ENCODE results near the gene MUSTN1. TPM values are rescaled to one million over a fixed set of nuclear protein-coding genes. Genes with fewer than 3 reads are reported as not detected.
A peak's percentile ranks its signal among the peaks of the same experiment; 100 is the strongest.

Gene MUSTN1
- total RNA-seq, 6 donors from 2014 or later: 1.2 to 62.9 (median 6.5) TPM

DNA sequence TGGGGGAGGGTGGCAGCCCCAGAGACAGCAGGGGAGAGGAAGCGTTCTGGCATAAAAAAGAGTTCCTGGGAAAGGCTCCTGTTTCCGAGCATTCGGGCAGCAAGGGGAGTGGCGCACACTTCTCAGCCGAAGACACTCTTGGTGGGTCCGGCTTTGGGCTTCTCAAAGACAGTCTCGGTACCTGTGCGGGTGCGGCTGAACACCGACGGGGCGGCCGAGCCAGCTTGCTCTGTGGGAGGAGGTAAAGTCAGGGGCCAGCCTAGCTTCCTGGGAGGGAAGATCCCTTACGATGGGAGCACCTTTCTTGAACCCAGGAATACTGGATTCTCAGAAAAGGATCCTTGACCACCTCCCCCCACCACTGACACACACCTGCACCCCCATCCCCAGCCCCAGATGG, 1.6 kb downstream of the MUSTN1 start:
- no peak for ATAC-seq (ENCODE audit: low FRiP score in 2 of 2)
- Histone ChIP-seq H3K9me3 (no peaks in the 10 kb centered on the region), H3K27me3 (no peaks in the 10 kb centered on the region), H3K36me3 (peaks cover 0 to 20% (median 8%) of the 10 kb centered on the region in 4 donors), H3K4me3 (no peak overlapping the region), H3K4me1 (peaks cover 0 to 6% (median 3%) of the 10 kb centered on the region in 4 donors), H3K27ac (no peak overlapping the region)
- WGBS, 2 donors: 94 to 96% methylated on average over 13 to 14 of the region's 14 CpGs
- TF ChIP-seq CTCF (IDR thresholded peaks at IDR 0.05): no peak
- no peak for TF ChIP-seq POLR2AphosphoS5 (IDR thresholded peaks at IDR 0.05)
- DNase-seq: peak in 1 of 2 donors; percentile 66

DNA sequence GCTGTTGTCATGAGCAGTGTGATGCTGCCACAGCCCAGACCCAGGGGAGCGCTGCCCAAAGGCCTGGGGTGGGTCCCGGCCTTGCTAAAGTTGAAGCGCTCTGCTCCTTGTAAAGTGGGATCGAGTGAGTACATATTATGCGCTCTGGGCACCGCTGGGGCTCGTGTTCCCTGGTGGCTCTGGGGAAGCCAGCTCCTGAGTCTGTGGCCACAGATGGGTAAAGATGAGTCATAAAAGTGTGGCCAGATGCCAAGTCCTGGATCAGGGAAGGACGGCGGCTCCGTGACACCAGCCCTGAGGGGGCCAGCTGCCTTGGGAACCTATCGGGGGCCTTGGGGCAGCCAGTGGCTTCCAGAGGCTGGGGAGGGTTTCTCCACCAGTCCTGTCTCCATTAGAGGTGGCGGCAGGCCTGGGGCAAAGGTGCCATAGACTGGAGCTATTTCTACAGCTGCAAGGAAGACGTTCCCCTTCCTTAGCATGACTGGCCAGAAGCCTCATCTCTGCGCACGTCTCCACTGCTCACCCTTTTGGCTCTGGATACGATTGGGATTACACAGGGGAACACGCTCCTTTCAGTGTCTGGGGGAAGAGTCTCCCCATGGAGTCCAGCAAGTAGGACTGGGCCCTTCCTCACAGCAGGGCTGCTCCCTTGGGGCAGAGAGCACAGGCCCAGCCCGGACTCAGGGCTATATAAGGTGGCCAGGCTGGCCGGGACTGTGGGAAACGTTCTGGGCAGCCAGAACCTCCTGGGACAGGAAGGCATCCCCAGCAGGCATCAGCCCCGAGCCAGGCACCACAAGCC, 3.1 kb downstream of the MUSTN1 start:
- H3K9me3 ChIP-seq: no peaks in the 10 kb centered on the region
- peaks cover 0 to 6% (median 3%) of the 10 kb centered on the region in 4 donors for H3K4me1 ChIP-seq
- 67 to 71% methylated on average over 9 to 18 of the region's 21 CpGs for WGBS, 2 donors
- H3K36me3 ChIP-seq: peaks cover 0 to 12% (median 5%) of the 10 kb centered on the region in 4 donors
- ATAC-seq (ENCODE audit: low FRiP score in 2 of 2) (peak in 1 of 2 donors; percentile 47), DNase-seq (peak; percentile 41 to 62)
- peak overlapping the region in 2 of 4 donors; percentile 39 to 48 for H3K27ac ChIP-seq
- TF ChIP-seq POLR2AphosphoS5 (IDR thresholded peaks at IDR 0.05): no peak
- TF ChIP-seq POLR2A (IDR thresholded peaks at IDR 0.05): no peak
- no peak for TF ChIP-seq CTCF (IDR thresholded peaks at IDR 0.05)
- no peak for TF ChIP-seq EP300 (IDR thresholded peaks at IDR 0.05)
- no peak overlapping the region for H3K4me3 ChIP-seq
- no peaks in the 10 kb centered on the region for H3K27me3 ChIP-seq

GRCh38 chr3:52830535-52831258, 4.1 kb downstream of the MUSTN1 start, which contains the start of gene ITIH4:
TSS of gene ITIH4 (minus strand) at chr3:52830672. CDS start at chr3:52830642, 30 bp downstream.
- H3K4me3 ChIP-seq: no peak within 1 kb of the TSS
- H3K9me3 ChIP-seq: no peaks in the 10 kb centered on the region
- H3K27ac ChIP-seq: peak within 1 kb of the TSS in 1 of 4 donors; percentile 39
- H3K36me3 ChIP-seq: peaks cover 0 to 4% (median 3%) of the 10 kb centered on the region in 4 donors
- ATAC-seq (ENCODE audit: low FRiP score in 2 of 2) (no peak), DNase-seq (no peak)
- no peaks in the 10 kb centered on the region for H3K27me3 ChIP-seq
- TF ChIP-seq EP300 (IDR thresholded peaks at IDR 0.05) (no peak), POLR2A (IDR thresholded peaks at IDR 0.05) (no peak), POLR2AphosphoS5 (IDR thresholded peaks at IDR 0.05) (no peak), CTCF (IDR thresholded peaks at IDR 0.05) (no peak)
- WGBS, 2 donors: 78 to 85% methylated on average over 16 of the region's 16 CpGs
- peaks cover 0 to 5% (median 3%) of the 10 kb centered on the region in 4 donors for H3K4me1 ChIP-seq

- Histone ChIP-seq H3K4me3 (no peak overlapping the region), H3K9me3 (no peaks in the 10 kb centered on the region), H3K27me3 (no peaks in the 10 kb centered on the region), H3K4me1 (peaks cover 0 to 5% (median 1%) of the 10 kb centered on the region in 4 donors), H3K36me3 (peaks cover 0 to 3% (median under 1%) of the 10 kb centered on the region in 4 donors), H3K27ac (no peak overlapping the region)
- WGBS, 2 donors: 86 to 93% methylated on average over 7 to 10 of the region's 10 CpGs
- ATAC-seq (ENCODE audit: low FRiP score in 2 of 2): no peak
- no peak for DNase-seq
- no peak for TF ChIP-seq CTCF (IDR thresholded peaks at IDR 0.05)
- no peak for TF ChIP-seq POLR2A (IDR thresholded peaks at IDR 0.05)
- TF ChIP-seq EP300 (IDR thresholded peaks at IDR 0.05): no peak
- no peak for TF ChIP-seq POLR2AphosphoS5 (IDR thresholded peaks at IDR 0.05)
Measured at GRCh38 chr3:52829906-52830463, 4.8 kb downstream of the MUSTN1 start.
